Jurkat, Clone E6-1 (cell line): ENCODE data around the gene CAMTA1. TPM values are rescaled to one million over a fixed set of nuclear protein-coding genes. Genes with fewer than 3 reads are reported as not detected.
"Not testable (repeated sequence)": the region's sequence is repeated elsewhere in the genome, so short reads cannot be mapped to it uniquely, and the experiment has no call there.

Experiments used
- DNase-seq: peaks from one replicate; pipeline ENCODE4 v3.0.0-alpha.2; 2011; ENCODE audit warnings: low read depth, low spot score
- H3K4me3 ChIP-seq: 2 replicates; pipeline ENCODE4 v1.5.1; 2011; ENCODE audit warnings: mild to moderate bottlenecking, low read length, control low read depth, moderate library complexity
- polyA plus RNA-seq: library from polyadenylated mRNA; unstranded; fragments of >200 nt; gene quantifications from one replicate; pipeline ENCODE4 v1.2.1, GENCODE V29; 2012; ENCODE audit warnings: missing spikeins; ENCODE audit not compliant: insufficient read length, insufficient read depth

Gene CAMTA1, protein sequence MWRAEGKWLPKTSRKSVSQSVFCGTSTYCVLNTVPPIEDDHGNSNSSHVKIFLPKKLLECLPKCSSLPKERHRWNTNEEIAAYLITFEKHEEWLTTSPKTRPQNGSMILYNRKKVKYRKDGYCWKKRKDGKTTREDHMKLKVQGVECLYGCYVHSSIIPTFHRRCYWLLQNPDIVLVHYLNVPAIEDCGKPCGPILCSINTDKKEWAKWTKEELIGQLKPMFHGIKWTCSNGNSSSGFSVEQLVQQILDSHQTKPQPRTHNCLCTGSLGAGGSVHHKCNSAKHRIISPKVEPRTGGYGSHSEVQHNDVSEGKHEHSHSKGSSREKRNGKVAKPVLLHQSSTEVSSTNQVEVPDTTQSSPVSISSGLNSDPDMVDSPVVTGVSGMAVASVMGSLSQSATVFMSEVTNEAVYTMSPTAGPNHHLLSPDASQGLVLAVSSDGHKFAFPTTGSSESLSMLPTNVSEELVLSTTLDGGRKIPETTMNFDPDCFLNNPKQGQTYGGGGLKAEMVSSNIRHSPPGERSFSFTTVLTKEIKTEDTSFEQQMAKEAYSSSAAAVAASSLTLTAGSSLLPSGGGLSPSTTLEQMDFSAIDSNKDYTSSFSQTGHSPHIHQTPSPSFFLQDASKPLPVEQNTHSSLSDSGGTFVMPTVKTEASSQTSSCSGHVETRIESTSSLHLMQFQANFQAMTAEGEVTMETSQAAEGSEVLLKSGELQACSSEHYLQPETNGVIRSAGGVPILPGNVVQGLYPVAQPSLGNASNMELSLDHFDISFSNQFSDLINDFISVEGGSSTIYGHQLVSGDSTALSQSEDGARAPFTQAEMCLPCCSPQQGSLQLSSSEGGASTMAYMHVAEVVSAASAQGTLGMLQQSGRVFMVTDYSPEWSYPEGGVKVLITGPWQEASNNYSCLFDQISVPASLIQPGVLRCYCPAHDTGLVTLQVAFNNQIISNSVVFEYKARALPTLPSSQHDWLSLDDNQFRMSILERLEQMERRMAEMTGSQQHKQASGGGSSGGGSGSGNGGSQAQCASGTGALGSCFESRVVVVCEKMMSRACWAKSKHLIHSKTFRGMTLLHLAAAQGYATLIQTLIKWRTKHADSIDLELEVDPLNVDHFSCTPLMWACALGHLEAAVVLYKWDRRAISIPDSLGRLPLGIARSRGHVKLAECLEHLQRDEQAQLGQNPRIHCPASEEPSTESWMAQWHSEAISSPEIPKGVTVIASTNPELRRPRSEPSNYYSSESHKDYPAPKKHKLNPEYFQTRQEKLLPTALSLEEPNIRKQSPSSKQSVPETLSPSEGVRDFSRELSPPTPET (N-terminal part only)
- polyA plus RNA-seq: 93.9 TPM

- no peak for DNase-seq
- H3K4me3 ChIP-seq: peak within 1 kb of the TSS; percentile 75
Measured at GRCh38 chr1:6785318-6785727, at the start of gene CAMTA1. CAMTA1 (plus strand) TSS chr1:6785454; CDS start chr1:6785531, 77 bp downstream.

- no peak overlapping the region for H3K4me3 ChIP-seq
- DNase-seq: no peak
Measured at GRCh38 chr1:6738987-6739676, 46.1 kb upstream of the CAMTA1 start.

DNA sequence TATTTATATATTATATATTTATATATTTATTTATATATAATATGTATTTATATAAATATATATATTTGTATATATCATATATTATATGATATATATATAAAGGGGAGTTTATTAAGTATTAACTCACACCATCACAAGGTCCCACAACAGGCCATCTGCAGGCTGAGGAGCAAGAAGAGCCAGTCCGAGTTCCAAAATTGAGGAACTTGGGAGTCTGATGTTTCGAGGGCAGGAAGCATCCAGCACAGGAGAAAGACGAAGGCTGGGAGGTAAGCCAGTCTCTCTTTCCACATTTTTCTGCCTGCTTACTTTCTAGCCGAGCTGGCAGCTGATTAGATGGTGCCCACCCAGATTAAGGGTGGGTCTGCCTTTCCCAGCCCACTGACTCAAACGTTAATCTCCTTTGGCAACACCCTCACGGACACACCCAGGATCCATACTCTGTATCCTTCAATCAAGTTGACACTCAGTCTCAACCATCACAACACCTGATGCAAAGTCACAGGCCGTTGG is 42.5 kb upstream of the CAMTA1 start:
- not testable (repeated sequence) for DNase-seq, H3K4me3 ChIP-seq

DNA sequence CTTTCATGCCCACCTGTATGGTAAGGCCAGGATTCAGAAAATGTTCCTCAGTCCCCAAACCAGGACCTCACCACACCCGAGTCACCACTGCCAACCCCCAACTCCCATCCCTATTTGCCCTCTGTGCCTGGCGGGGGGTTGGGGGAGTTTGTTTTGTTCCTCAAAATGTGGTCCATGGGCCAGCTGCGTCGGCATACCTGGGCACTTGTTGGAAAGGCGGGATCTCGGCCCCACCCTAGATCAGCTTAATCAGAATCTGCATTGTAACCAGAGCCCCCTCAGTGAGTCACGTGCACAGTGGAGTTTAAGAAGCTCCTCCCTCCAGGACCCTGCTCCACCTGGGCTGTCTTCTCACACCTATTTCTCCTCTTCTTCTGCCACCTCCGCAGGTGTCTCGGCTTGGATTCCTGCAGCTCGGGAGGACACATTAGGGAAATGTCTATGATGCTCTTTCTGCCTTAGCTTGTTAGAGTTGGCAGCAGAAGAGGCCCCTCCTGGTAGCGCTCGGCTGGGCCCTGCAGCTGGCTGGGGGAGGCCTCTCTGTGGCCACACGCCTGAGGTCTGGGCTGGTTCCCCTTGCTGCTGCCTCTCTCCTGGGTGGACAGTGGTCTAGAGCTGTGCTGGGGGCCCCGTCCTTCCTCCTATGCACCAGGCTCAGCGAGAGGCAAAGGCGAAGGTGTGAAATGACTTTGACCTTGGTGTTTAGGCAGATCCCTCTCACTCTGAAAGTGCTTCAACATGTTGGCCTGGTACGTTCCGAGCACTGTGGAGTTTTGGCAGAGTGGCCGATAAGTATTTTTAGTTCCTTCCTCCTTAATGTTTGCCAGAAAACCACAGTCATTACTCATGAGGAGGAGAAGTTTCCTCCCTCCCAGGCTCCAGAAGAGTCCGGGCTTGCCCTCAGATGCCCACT is 41.8 kb upstream of the CAMTA1 start:
- H3K4me3 ChIP-seq: no peak overlapping the region
- no peak for DNase-seq

- no peak overlapping the region for H3K4me3 ChIP-seq
- no peak for DNase-seq
Measured at GRCh38 chr1:6745073-6745472, 40.2 kb upstream of the CAMTA1 start.

GRCh38 chr1:6747674-6748073 is 37.6 kb upstream of the CAMTA1 start:
- no peak for DNase-seq
- no peak overlapping the region for H3K4me3 ChIP-seq

DNA sequence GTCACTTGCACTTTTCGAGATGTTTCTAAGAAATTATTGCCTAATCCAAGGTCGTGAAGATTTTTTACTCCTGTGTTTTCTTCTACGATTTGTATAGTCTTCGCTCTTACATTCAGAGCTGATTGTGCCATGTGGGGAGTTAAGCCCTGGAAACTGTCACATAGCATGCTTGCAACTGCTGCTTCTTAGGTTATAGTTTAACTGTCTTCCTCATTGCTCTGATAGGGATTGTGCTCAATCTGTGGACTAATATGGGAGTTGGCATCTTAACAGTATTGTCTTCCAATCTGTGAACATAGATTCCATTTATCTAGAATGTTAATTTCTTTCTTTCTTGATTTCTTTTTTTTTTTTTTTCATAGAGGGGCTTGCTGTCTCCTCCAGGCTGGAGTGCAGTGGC is 34.8 kb upstream of the CAMTA1 start:
- no peak overlapping the region for H3K4me3 ChIP-seq
- no peak for DNase-seq

DNA sequence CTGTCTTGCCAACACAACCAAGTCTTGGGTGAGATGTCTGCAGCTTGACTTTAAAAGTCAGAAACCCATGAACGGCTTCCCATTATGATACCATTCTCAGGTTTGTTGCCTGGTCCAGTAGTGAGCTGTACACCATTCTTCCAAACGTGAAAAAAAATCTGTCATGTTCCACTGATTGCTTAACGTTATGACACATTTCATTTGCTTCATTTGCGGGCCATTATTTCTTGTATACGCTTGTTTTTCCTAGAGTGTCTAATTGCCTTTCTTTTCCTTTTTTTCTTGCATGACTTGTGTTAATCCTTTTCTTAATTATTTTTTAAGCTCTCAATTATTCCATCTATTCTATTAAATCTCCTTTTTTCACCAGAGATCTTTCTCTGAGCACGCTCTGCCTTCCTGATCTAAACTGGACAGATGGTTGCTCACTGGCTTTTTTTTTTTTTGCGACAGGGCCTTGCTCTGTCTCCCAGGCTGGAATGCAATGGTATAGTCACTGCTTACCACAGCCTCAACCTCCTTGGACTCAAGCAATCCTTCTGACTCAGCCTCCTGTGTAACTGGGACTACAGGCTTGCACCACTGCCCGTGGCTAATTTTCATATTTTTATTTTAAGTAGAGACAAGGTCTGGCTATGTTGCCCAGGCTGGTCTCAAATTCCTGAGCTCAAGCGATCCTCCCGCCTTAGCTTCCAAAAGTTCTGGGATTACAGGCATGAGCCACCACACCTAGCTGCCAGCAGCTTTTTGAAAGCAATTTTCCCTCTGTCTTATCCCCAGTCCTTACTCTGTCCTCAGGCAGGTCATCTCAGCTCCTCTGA is 31.7 kb upstream of the CAMTA1 start:
- no peak for DNase-seq
- H3K4me3 ChIP-seq: no peak overlapping the region

GRCh38 chr1:6756457-6756856 is 28.8 kb upstream of the CAMTA1 start:
- no peak for DNase-seq
- H3K4me3 ChIP-seq: no peak overlapping the region

GRCh38 chr1:6757719-6758435 is 27.4 kb upstream of the CAMTA1 start:
- DNase-seq: no peak
- no peak overlapping the region for H3K4me3 ChIP-seq

DNA sequence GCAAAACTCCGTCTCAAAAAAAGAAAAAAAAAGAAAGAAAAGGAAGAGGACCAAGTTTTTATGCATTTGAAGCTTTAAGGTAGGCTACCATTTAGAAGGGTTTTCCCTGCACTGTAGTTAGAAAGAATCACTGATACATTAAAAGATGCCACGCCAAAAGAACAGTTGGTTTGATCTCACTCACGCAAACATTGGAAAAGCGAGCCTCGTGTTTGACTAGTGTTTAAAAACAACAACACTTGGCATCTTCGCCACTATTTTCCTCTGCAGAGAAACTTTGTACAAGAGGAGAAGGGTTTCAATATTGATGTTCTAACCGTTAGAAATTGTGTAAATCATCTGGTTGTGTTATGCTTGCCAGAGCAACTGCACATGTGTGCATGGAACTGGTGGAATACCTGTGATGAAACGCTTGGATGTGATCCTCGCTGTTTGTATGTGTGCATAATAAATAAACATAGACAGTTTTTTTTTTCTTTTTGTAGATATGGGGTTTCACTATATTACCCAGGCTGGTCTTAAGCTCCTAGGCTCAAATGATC is 24.0 kb upstream of the CAMTA1 start:
- H3K4me3 ChIP-seq: no peak overlapping the region
- no peak for DNase-seq

DNA sequence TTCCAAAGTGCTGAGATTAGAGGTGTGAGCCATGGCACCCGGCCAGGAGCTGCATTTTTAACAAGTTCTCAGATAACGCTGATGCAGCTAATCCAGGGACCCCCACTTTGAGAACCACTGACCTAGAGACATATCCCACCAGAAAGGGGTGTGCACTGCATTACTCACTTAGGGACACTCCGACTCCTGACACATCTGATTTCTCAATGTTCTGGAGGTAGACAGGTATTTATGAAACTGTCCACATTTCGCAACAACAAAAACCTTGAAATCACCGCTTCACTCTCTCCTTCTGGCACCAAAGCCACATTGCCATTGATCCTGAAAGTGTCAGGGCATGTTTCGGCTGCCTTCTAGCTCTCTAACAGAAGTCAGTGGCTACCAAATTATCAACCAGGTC is 23.2 kb upstream of the CAMTA1 start:
- no peak overlapping the region for H3K4me3 ChIP-seq
- no peak for DNase-seq

DNA sequence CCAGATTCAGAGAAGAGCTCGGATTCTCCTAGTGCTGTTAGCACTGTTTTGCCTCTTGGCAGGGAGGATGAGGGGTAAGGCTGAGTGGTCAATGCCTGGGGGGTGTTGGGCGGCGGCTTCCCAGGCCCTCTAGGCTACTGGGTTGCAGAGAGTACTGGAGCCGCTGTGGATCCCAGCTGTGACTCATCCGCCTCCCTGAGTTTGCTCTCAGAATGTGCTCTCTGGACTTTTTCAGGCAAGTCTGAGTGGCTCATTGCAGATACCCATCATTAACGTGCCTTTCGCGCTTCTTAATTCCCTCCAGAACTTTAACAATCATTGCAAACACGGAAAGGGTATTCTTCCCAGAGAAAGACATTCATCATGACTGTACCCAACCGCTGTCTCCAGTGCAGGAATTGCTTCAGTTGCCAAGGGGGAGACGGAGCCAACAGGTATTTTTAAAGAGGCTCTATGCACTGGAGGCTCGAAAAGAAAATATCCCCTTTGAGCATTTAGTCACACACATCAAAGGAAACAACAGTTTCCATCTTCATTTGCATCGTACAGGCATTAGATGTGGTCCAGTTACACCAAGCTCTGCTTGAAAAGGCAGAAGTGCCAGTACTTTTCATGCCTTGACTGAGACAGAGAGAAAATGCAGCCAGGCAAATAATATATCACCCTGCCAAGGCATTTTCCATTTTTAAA is 14.4 kb upstream of the CAMTA1 start:
- no peak overlapping the region for H3K4me3 ChIP-seq
- DNase-seq: no peak

DNA sequence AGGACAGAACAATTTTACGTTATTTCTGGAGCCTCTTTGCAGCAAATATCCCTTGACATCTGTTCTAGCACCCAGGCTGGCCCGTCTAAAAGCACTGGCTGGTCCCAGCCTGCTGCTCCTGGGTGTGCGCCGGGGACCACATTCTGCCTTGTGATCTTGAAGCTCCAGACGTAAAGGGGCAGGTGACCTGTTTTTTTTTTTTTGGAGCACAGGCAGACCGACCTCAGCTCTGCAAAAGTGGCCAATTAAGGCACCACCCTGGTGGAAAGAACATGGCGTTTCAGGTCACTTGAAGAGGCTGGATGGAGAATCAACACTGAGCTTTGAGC is 13.8 kb upstream of the CAMTA1 start:
- no peak for DNase-seq
- H3K4me3 ChIP-seq: no peak overlapping the region

DNA sequence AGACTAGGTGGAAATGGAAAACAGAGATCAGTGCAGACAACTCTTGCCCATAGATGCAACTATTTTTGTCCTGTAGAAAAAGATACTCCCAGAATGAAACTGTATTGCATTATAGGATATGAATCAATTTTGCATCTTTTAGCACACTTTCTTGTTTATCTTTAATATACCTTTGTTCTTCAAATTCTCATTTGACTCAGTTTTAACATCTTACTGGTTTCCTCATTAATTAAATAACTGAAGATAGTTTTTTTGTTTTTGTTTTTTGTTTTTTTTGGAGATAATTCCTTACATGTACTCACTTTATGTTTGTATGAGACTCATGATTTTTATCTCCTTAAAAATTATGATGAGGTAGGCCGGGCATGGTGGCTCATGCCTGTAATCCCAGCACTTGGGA is 10.9 kb upstream of the CAMTA1 start:
- no peak overlapping the region for H3K4me3 ChIP-seq
- no peak for DNase-seq
